HG02852 (cell line): ENCODE results near the gene PGBD1.
A peak's percentile ranks its signal among the peaks of the same experiment; 100 is the strongest.

Source experiments
- ATAC-seq: cut with Tn5 transposase; IDR thresholded peaks from one replicate; pipeline ENCODE4 v1.9.1; 2021; ENCODE audit warnings: mild to moderate bottlenecking, moderate library complexity; ENCODE audit not compliant: unreplicated experiment

PGBD1 gene, protein sequence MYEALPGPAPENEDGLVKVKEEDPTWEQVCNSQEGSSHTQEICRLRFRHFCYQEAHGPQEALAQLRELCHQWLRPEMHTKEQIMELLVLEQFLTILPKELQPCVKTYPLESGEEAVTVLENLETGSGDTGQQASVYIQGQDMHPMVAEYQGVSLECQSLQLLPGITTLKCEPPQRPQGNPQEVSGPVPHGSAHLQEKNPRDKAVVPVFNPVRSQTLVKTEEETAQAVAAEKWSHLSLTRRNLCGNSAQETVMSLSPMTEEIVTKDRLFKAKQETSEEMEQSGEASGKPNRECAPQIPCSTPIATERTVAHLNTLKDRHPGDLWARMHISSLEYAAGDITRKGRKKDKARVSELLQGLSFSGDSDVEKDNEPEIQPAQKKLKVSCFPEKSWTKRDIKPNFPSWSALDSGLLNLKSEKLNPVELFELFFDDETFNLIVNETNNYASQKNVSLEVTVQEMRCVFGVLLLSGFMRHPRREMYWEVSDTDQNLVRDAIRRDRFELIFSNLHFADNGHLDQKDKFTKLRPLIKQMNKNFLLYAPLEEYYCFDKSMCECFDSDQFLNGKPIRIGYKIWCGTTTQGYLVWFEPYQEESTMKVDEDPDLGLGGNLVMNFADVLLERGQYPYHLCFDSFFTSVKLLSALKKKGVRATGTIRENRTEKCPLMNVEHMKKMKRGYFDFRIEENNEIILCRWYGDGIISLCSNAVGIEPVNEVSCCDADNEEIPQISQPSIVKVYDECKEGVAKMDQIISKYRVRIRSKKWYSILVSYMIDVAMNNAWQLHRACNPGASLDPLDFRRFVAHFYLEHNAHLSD

GRCh38 chr6:28281288-28282064 lies at the start of gene PGBD1:
TSS of gene PGBD1 (plus strand) at chr6:28281572. CDS start at chr6:28283814, 2,242 bp downstream.
- peak; percentile 86 for ATAC-seq

DNA sequence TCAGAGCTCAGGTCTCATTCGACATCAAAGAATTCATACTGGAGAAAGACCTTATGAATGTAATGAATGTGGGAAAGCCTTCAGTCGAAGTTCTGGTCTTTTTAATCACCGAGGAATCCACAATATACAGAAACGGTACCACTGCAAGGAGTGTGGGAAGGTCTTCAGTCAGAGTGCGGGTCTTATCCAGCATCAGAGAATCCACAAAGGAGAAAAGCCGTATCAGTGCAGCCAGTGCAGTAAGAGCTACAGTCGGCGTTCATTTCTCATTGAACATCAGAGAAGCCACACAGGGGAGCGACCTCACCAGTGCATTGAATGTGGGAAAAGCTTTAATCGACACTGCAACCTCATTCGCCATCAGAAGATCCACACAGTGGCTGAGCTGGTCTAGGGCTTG lies 48.6 kb upstream of the PGBD1 start:
- ATAC-seq = no peak

DNA sequence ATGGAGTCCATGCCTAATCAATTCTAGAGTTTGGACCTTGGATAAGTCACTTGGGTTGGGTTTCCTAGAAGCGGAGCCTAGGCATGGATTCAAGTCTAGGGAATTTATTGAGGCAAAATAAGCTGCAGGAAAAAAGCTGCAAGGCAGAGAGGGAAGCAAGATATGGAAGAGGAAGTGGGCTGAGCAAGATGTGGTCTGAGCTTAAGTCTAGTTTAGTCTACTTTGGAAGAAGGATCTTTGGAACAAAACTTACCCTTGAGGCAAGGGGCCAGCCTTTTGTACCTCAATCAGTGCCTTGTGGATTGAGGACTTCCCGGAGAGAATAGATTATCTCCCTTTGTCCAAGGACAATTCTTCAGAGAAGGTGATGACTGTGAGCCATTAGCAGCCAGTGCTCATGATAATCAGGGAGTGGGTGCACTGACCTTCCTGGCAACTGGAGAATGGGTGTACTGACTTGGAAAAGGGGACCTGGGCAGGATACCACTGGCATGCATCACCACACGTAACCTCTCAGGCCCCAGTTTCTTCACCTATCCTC lies 45.4 kb upstream of the PGBD1 start:
- ATAC-seq = no peak

GRCh38 chr6:28239636-28240035 lies 41.7 kb upstream of the PGBD1 start:
- no peak for ATAC-seq

- ATAC-seq = no peak
These were observed 40.9 kb upstream of the PGBD1 start for GRCh38 chr6:28240471-28240870.

- no peak for ATAC-seq
These were observed 37.4 kb upstream of the PGBD1 start for GRCh38 chr6:28243946-28244345.

DNA sequence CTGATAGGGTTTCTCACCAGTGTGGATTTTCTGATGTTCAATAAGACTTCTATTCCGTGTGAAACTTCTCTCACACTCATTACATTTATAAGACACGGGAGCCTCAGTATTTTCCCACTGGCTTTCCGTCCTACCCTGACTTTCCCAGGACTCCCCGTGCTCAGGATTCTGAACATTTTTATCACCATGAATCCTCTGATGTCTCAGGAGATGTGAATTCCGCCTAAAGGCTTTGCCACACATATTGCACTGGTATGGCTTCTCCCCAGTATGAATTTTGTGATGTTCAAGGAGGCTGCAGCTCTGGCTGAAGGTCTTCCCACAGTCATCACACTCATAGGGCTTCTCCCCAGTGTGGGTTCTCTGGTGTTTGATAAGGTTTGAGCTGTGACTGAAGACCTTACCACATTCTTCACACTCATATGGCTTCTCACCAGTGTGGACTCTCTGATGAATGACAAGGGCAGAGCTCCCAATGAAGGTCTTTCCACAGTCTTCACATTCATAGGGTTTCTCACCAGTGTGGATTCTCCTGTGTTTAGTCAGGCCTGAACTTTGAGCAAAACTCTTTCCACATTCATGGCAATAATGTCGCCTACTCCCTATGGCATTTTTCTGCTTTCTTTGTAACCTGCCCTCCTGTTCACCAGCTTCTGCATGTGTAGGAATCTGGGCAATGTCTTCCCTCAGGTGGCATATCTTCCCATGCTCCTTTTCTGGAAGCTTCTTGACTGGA lies 36.0 kb upstream of the PGBD1 start:
- no peak for ATAC-seq

- ATAC-seq = no peak
These were observed 32.5 kb upstream of the PGBD1 start for GRCh38 chr6:28248916-28249315.

DNA sequence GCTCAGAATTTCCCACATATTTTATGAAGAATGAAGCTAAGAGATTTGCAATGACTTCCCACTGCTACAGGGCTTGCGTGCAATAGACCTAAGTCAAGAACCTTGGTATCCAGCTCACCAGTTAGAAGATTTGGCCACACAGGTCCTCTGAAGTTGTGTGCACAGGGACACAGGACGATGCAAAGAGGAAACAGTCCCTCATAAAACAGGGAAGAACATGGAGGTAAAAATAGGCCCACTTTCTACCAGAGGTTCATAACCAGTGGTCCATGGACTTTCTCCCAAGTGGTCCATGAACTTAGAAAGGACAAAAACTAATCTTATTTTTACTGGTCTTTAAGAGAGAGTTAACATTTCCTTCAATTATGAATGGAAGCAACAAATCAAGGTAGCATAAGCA lies 30.6 kb upstream of the PGBD1 start:
- ATAC-seq = no peak

DNA sequence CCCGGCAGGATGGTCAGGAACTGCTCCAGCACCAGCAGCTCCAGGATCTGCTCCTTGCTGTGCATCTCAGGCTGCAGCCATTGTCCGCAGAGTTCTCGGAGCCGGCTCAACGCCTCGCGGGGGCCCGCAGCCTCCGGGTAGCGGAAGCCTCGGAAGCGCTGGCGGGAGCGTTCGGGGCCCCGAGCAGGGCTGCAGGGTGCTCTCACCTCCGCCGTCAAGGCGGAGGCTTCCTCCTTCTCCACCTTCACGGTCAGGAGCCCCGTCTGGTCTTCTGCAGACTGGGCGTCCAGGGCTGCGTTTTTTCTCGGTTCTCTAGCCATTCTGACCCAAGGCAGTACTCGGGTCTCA lies 29.7 kb upstream of the PGBD1 start:
- peak; percentile 45 for ATAC-seq

DNA sequence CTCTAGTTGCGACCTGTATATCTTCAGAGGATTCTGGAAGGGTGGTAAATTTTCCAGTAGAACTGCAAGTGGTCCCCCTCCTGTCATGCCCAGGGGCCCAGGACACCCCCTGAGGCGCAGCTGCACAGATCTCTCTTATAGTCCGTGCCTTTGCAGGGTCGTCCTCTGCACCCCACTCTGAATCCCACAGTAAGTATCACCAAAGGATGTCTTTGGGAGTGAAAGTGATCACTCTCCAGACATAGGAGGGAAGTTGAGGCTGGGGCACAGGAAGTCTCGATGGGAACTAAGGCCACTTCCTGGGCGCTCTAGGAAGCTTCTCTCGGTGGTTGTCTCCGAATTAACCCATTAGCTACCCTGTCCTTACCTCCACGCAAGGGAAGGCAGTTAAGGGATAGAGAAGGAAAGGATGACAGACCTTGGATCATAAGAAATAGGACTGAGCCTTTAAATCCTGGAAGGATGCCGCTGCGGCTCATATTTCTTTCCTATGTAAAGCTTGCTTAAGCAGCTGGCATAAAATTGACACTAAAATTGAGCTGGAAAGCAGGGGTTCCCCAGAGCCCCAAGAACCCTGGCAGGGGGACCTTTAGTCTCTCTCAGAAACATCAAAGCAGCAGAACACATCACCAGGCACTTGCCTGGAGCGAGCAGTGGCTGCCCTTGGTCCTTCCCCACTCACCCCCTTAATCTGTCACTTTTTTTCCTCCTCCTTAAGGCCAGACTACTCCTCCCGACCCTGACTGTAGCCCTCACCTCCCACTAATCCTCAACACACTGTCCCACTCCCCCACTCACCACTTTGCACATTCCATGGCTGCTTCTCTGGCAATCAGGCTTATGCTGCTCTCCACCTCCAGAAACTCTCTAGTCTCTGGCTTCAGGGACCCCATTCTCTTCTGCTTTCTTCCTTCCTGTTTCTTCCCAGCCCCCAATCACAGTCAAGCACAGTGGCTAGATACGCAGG lies 29.1 kb upstream of the PGBD1 start, which contains the start of gene ZKSCAN4:
Gene ZKSCAN4 (minus strand): TSS at position 261 of the 967 bp plus-strand sequence. CDS start 289 bp downstream, outside the sequence.
- peak; percentile 86 for ATAC-seq

DNA sequence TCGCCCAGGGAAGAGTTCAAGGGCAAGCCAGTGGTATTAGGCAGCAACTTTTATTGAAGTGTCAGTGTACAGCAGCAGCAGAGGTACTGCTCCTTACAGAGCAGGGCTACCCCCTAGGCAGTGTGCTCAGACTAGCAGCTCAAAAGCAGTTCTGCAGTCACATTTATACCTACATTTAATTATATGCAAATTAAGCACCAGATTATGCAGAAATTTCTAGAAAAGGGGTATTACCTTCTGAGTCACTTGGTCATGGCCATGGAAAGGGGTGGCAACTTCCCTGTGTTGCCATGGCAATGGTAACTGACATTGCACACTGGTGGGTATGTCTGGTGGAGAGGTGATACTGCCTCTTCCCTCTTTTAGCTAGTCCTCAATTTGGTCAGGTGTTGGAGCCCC lies 27.3 kb upstream of the PGBD1 start:
- no peak for ATAC-seq

- ATAC-seq = no peak
These were observed 24.3 kb upstream of the PGBD1 start for GRCh38 chr6:28257042-28257441.

DNA sequence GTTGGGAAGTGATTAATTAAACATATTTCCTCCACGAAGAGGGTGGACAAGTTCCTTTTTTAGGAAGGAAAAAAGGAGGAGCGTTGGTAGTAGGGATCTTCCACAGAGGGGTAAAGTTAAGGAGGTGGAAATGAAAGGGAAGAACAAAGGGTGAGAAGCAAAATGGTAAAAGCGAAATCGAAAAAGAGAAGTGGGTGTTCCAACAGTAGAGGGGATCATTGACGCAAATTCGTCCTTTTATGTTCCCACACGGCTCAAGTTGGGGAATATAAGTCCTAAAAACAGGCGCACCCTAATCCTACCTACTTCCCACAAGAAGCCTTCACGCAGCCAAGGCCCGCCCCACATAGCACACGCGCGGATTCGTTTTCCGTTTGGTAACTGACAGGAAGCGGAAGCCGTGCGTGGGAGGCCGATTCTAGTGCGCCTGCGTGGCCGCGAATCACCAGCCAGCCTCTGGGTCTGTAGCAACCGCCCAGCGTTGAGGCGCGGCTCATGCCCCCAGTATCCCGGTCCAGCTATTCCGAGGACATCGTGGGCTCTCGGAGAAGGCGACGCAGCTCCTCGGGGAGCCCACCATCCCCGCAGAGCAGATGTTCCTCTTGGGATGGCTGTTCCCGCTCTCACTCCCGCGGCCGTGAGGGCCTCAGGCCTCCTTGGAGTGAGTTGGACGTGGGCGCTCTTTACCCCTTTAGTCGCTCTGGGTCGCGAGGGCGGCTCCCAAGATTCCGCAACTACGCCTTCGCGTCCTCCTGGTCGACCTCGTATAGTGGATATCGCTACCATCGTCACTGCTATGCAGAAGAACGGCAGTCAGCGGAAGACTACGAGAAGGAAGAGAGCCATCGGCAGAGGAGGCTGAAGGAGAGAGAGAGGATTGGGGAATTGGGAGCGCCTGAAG lies 22.2 kb upstream of the PGBD1 start, which contains the start of gene NKAPL:
Gene NKAPL (plus strand): TSS at position 421 of the 901 bp plus-strand sequence. CDS start 75 bp downstream, at position 496.
- ATAC-seq = no peak

- no peak for ATAC-seq
These were observed 17.4 kb upstream of the PGBD1 start for GRCh38 chr6:28263922-28264321.

DNA sequence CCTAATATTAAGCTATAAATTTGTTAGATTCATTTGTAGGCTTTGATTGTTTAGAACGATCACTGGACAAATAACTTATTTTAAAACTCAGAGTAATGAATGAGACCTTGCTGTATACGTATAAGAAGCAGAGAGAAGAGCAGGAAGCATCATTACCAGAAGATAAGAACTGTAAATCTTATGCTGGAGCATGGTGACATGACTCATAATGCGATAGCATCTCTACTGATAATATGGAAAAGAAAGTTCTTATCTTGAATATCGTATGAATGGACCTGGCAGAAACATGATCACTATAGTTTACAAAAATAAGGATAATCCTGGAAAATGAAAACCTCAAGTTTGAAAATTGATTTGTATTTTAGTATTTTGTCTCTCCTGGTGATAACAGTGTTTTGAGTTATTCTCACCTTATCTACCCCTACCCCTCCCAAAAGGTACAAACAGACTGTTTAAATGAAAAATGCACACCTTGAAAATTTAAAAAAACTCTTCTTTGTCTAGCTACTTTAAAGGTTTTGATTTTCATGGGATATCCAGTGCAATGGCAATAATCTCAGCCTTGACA lies 16.5 kb upstream of the PGBD1 start:
- no peak for ATAC-seq

DNA sequence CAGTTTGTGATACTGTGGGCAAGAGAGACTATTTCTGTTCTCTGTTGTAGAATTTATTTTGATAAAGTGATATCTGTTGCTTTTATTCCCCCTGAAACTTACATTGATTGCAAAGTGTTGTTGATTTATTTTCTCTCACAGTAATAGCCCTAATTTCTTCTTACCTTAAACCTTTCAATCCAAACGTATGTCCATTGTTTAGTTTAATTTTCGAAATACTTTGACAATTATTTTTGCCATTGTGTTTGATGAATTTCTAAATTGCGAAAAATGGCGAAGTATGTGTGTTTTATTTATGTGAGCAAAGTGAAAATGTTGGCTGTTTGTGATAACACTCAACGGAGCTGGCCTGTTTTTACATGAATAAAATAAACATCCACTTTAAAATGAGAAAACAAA lies 14.8 kb upstream of the PGBD1 start:
- no peak for ATAC-seq
